GM21367 (cell line): ENCODE results near the gene IGLL5.

Source experiments
- ATAC-seq: cut with Tn5 transposase; IDR thresholded peaks from one replicate; pipeline ENCODE4 v1.9.1; 2021; ENCODE audit not compliant: unreplicated experiment

Gene IGLL5

DNA sequence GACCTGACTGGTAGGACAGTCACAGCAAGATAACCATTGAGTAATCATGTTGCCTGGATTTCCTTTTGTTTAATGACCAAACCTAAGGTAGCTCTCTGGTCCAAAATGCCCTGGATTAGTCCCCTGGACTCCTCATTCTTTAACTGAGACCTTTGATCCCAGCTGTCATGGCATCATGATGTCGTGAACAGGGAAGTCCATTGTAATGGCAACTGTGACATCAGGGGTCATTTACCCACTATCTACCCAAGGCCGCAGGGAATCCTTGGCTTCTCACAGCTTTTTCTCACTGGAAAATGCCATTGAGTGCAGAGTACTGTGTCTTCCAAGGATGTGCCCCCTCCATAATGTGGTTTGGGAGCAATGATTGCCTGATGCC lies 29.1 kb upstream of the IGLL5 start:
- ATAC-seq: no peak

DNA sequence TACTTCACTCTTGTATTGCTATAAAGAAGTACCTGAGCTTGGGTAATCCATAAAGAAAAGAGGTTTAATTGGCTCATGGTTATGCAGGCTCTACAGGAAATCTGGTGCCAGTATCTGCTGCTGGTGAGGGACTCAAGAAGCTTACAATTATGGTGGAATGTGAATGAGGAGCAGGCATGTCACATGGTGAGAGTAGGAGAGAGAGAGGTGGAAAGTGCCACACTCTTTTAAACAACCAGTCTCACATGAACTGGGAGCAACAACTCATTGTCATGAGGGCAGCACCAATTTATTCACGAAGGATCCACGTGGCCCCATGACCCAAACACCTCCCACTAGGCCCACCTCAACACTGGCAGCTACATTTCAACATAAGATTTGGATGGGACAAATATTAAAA lies 24.6 kb upstream of the IGLL5 start:
- ATAC-seq: no peak

DNA sequence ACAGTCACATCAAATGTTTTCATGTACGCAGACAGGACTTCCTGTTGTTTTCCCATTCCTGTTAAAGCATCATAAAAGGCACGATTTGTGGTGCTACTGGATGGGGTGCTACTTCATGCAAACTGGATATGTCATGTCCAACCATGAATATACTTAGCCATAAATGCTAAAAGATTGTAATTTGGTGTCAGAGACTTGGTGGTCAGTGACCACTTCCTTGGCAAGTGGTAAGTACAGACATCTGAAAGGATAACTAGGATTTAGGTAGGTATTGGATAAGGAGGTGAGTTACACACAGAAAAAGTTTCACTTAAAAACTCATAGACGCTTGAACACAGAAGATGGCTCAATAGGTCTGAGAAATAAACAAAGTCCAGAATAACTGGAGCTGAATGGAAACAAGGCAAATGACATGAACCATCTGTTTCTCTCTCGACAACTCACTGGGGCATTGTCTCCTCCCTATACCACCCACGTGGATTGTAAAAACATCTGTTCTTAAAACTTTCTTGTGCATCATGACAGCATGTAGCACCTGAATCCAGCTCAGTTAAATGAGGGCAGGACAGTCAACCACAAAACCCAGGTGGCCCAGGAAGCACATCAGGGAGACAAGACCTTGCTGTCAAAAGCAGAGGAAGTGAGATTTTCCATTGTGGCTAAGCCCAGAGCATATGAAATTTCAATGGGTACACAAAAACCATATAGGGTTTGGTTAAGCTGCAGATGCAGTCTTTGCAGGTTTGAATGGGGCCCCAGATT lies 22.1 kb upstream of the IGLL5 start:
- no peak for ATAC-seq

DNA sequence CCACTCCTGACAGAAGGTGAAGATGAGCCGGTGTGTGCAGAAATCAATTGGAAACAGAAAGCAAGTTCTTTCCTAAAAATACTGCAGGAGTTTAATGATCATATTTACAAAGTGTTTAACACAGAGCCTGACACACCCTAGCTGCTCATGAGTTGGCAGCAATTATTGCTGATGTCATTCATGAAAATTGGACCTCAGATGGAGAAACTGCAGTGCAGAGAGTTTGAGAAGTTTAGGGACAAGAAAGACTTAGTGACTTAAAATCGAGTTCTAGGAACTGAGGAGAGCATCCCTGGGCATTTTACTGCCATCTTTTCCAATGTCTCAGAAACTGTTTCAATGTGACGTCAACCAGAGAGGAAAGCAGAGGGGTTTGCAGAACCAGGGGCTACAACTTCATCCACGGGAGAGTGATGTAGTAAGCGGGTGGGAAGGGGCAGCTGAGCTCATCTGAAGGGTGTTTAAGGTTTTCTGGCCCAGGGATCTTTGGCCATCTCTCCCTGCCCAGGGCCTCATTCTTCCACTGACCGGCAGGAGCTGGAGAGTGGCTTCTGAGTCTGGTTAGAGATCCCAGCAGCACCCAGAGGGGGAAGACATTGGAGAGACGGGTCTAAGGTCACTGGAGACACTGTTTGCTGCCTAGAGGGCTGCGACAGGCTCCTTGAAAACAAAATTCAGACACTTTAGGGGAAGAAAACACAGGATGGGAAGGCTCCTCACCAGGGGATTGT lies 21.1 kb upstream of the IGLL5 start:
- no peak for ATAC-seq

DNA sequence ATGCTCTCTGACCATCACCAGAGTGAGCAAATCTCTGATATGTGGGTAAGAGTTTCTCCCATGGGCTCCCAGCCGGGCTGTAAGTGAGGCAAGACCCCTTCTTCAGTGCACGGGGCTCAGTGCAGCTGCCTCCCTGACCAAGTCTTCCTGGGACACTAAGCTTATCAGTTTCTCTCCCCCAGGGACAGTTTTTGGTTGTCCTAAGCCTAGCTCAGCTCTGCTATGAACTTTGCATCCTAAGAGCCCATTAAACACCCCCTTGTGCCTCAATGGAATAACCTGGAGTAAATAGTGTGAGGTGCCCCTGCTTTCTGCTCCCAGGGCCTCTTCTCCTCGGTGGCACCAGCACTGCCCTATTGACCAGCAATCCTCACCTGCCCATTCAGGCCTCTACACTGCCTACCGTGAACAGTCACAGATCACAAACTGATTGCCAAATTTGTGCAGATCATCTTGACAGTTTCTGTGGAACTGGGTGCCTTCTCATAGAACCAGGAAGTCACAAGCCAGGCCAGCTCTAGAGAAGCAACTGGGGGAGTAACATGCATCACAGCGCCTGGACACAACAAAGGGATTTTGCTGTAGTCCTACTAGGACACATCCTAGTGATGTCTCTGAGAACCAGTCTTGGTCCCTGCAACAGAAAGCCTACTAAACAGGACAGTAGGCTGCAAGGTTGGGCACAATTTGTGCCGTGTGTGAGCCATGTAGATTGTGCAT lies 19.5 kb upstream of the IGLL5 start:
- no peak for ATAC-seq

DNA sequence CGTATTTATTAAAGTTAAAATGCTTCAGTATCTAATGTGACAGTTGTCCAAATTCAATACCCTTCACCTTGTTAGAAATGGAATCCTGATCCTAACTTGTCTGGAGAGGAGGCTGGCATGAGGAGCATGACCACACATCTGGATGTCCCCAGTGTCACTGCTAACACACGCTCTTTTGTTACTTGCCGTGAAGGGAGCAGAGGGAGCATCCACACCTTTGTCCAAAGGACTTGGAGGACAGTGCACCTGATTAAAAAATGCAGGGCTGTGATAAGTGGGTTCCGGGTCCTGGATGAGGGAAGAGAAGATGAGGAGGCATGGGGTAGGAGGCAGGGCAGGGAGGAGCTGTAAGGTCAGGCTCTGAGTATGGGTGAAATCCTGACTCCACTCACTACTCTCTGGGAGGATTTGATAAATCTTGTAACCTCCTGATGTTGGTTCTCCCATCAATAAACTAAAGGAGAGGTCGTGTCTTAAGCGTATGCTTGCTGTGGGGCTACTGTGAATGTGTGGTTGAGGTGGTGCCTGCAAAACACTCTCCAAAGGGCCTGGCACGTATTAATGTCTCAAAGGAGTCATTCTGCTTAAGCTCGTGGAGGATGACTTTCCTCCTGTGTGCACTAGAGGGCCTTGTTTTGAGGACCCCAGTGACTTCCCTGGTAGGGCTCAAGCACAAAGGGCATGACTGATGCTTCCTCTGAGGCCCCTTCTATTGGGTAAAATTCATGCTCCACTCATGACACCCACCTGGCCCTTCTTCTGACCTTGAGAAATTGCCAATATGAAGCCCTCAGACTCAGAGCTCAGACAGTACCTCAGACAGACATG lies 16.8 kb upstream of the IGLL5 start:
- ATAC-seq: no peak

DNA sequence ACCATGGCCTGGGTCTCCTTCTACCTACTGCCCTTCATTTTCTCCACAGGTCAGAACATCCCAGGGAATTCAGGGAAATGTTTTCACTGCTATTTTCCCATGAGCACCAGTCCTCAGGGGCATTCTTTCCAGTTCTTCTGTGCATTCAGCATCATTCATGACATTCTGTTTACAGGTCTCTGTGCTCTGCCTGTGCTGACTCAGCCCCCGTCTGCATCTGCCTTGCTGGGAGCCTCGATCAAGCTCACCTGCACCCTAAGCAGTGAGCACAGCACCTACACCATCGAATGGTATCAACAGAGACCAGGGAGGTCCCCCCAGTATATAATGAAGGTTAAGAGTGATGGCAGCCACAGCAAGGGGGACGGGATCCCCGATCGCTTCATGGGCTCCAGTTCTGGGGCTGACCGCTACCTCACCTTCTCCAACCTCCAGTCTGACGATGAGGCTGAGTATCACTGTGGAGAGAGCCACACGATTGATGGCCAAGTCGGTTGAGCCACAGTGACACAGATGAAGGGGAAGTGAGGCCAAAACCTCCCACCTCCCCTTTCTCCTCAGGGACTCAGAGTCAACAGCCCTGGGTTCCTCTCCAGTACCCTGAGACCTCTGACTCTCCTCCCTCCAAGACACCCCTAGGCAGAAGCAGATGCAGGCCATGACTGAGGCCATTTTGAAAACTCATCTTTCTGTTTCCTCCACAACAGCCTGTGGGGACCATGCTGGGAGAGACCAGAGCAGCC lies 15.9 kb upstream of the IGLL5 start:
- no peak for ATAC-seq

DNA sequence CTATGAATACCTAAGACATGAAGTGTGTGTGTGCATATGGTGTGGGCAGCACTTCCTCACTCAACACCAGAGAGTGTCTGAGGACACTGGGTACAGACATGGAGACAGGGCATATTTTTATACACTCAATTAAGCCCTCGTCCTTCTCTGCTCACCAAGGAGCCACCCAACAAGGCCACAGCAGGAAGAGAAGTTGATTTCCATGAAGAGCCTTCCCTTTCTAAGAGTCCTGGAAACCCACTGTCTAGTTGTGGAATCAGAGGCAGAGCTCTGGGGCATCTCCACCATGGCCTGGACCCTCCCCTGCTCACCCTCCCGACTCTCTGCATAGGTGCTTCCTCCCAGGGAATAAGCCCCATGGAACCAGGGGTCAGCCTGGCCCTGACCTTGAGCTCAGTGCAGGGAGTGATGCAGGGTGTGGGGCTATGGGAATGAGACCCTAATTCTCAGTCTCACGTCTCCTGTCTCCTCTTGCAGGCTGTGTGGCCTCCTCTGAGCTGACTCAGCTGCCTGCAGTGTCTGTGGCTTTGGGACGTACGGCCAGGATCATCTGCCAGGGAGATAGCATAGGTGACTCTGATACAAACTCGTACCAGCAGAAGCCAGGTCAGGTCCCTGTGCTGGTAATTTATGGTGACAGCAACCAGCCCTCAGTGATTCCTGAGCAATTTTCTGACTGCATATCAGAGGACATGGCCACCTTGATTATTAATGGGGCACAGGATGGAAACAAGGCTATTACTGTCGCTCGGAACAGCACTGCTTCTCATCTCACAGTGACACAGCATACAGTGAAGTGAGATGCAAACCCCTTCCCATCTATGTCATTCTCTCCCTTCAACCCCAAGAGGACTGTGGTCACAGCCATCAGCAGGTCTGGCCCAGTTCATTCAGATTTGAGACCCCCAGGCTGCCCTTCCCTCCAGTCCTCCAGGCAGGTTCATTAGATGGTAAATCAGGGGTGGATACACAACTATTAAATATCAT lies 14.6 kb upstream of the IGLL5 start:
- no peak for ATAC-seq

DNA sequence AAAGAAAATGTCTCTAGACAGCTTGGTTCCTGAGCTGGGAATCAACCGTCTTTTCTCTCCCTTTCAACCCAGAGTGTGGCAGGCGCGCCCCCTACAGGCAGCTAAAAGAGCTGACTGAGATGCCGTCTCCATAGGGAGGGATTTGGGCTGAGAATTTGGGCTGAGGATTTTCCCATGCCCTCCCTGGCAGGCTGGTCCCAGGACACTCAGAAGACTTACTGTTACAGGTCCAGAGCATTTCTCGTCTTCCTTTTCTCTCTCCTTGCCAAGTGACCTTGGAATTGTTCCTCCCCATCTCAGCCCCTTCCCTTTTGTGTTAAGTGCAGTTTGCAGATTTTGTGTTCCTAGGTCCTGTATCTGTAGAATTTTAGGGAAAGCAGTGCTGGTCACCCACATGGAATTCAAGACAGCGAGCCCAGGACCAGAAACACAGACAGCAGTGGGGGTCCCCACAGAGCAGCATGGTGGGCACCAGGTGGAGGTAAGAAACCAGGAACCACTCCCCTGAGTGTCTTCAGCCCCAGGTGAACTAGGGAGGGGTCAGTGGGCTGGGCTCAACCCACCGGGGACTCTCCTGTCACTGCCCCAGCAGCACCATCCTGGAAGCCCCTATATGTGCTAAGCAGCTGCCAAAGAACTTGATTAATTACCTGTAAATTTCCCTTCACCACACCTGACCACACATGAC lies 9.9 kb upstream of the IGLL5 start:
- ATAC-seq: no peak

DNA sequence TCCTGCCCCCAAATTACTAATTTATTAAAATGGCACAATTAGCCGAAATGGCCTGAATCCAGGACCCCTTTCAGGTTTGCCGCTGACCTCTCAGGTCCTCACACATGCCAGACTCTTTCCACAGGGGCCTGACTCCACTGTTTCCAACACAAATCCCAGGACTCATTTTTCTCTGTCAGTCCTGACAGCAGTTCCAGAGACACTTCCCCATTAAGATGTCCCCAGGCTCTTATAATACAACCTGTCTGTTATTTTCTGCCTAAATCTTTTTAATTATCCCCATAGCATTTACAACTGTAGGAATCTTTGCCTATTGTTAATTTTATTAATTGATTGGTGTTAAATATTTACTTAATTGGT lies 9.4 kb upstream of the IGLL5 start:
- no peak for ATAC-seq

DNA sequence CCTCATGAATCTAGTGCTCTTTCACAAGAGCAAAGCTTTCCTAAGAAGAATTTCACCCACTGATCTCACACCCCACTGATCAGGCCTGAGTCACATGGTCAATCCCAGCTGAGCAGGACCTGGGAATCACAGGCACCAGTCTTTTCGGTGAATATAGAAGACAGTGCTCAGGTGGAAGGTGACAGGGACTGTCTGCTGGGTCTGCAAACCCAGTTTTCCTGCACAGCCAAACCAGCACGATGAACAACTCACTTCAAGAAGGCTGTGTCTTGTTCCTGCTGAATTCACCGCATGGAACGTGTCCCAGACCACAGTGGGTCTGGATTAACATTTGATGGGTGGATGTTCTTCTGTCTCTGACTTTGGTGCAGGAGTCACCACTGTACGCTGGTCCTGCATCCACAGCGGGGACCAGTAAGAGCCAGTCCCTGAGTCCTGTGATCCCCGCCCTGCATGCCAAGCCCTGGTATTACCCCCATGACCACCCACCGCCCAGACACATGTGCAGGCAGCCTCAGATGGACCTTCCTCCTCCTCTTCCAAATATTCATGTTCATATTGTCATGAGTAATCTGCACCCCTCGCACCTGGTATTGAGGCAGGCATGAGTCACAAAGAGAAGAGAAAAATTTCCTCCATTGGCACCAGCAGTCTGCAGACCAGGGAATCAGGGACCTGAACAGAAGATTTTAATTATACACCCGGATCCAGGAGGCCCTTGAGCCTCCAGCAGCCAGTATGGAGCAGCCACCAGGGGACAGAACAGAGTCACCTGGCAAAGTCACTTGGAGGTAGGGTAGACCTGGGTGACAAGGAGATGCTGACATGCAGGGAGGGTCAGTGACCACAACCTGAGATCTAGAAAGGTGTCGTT lies 8.6 kb upstream of the IGLL5 start:
- no peak for ATAC-seq

DNA sequence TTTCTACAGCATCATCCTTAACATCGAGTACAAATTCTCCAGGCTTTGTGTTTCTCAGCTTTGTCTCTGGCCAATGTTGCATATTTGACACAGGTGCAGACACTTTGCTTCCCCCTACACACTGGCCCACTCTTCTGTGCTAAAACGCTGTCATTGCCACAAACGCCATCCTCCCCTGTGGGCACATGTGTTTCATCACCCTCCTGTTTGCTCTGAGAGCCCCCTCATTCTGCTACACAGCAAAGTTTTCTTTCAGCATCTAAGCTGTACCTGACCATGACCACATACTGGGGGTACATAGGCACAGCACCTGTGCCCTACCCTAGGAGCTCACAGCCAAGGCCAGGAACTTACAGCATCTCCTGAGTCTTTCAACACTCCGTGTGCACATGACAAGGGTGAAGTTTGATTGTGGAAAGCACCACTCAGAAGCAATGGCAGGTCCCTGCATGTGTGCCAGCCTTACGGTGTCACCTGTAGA lies 7.9 kb upstream of the IGLL5 start:
- no peak for ATAC-seq

DNA sequence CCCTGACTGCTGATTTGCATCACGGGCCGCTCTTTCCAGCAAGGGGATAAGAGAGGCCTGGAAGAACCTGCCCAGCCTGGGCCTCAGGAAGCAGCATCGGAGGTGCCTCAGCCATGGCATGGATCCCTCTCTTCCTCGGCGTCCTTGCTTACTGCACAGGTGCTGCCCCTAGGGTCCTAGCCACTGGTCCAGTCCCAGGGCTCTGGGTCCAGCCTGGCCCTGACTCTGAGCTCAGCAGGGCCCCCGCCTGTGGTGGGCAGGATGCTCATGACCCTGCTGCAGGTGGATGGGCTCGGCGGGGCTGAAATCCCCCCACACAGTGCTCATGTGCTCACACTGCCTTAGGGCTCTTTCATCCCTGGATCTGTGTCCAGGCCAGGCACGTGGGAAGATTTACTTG lies 7.0 kb upstream of the IGLL5 start:
- ATAC-seq: no peak

DNA sequence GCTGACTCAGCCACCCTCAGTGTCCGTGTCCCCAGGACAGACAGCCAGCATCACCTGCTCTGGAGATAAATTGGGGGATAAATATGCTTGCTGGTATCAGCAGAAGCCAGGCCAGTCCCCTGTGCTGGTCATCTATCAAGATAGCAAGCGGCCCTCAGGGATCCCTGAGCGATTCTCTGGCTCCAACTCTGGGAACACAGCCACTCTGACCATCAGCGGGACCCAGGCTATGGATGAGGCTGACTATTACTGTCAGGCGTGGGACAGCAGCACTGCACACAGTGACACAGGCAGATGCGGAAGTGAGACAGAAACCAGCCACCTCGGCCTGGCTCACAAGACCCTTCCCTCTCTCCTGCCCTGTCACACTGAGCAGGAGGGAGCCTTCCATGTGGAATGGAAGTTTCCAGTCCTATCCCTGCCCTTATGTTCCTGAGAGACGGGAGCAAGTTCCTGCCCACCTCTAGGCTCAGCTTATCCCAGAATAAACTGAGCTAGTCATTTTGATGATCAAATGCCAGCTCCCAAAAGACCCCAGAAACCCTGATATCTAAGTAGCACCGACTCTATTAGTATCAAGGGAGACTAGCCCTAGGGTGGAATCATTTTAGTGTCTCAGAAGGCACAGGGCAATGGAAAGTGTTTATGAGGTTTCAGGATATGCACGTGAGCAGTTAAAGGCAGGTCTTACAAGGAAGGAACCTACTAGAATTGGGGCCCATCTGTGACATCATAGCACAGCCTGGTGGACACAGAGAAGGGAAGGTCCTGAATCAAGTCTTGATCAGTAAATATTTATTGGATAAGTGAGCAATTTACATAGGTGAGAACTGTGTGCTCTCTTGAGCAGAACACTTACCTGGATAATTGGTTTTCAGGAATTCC lies 6.3 kb upstream of the IGLL5 start:
- ATAC-seq: no peak

DNA sequence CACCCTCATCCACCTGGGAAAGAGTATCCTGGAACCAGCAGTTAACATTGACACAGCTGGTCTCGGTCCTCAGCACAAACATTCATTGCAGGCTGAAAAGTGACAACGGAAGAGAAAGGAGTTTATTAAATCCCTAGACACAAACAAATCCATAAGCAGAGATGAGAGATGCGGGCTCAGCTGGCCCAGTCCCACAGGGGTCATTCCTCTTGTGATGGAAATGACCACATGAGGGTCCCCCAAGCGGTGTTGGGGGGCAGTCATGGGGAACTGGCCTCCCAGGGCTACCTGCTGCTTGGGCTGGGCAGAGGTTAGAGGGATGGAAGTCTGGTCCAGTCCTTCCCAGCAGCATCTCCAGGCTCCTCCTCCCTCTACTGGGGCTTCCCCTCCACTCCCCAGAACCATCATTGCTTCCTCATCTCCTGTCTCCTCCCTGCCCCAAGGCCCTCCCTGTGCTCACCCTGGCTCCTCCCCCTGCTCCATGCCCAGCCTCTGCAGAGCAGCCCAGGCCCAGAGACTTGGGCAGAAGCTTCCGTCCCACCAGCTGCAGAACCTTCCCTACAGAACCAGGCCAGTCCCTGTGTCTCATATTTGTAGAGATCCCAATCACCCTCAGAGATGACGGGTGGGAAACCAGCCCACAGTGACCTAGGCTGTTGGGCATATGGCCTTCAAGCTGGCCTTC lies 5.4 kb upstream of the IGLL5 start:
- ATAC-seq: no peak

DNA sequence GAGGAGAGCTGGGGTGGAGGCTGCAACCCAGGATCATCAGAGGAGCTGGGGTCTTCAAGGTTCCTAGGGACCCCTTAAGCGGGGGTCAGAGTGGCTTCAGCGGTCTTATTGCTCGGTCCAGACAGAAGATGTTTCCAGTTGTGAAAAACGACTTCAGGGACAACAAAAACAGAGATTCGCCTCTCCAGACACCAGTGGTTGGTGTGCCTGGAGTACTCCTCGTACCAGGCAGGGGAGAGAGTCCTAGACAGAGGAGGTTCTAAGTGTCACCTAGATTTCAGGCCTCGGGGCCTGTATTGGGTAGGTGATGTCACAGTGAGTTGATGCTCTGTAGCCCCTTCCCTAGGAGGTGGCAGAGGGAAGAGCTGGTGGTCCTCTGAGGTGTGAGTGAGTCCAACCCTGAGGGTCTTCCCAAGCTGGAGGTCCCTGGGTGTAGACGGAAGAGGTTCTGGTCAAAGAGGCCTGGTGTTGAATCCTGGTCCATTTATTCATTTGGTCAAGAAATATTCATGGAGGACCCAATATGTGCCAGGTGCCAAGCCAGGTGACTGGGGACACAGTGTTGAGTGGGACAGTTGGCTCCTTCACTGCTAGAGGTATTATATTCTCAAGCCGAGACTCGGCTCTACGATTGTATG lies 4.4 kb upstream of the IGLL5 start:
- ATAC-seq: no peak
